NB4 (cell line): ENCODE results near the gene PSMD5.

Source experiments
- MAX ChIP-seq: IDR thresholded peaks from 2 replicates; pipeline ENCODE4 v1.6.1; 2011; ENCODE audit warnings: low read depth, low read length
- MYC ChIP-seq: IDR thresholded peaks from 2 replicates; pipeline ENCODE4 v1.6.1; 2011; ENCODE audit warnings: low read depth, low read length
- POLR2A ChIP-seq: IDR thresholded peaks from 2 replicates; pipeline ENCODE4 v1.6.1; 2011; ENCODE audit warnings: mild to moderate bottlenecking; ENCODE audit not compliant: insufficient read length; ENCODE audit errors: extremely low read depth
- TF ChIP-seq, protein P1 (sequence below): IDR thresholded peaks from one replicate; pipeline ENCODE4 v1.5.1; 2012; ENCODE audit warnings: low read depth, low read length

DNA sequence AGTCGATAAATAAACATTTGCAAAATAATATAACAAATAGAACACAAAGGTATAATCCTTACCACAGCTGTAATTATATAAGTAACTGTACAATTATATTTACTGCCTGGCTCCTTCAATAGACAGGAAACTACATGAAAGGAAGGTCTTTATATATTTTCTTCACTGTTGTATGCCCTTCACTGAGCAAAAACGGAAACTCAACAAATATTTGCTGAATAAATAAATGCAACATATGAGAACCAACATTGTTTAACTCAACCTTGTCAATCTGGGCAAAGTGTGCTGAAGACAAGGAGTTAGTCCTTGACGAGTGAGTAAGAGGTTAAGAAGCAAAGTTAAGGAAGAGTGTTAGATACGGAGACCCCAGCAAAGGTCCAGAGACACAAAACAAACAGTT, 22.6 kb downstream of the PSMD5 start:
- TF ChIP-seq, protein P1, sequence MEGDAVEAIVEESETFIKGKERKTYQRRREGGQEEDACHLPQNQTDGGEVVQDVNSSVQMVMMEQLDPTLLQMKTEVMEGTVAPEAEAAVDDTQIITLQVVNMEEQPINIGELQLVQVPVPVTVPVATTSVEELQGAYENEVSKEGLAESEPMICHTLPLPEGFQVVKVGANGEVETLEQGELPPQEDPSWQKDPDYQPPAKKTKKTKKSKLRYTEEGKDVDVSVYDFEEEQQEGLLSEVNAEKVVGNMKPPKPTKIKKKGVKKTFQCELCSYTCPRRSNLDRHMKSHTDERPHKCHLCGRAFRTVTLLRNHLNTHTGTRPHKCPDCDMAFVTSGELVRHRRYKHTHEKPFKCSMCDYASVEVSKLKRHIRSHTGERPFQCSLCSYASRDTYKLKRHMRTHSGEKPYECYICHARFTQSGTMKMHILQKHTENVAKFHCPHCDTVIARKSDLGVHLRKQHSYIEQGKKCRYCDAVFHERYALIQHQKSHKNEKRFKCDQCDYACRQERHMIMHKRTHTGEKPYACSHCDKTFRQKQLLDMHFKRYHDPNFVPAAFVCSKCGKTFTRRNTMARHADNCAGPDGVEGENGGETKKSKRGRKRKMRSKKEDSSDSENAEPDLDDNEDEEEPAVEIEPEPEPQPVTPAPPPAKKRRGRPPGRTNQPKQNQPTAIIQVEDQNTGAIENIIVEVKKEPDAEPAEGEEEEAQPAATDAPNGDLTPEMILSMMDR, result no peak
- TF ChIP-seq POLR2A, result no peak
- no peak for TF ChIP-seq MAX
- no peak for TF ChIP-seq MYC
